GM12878 (cell line): ENCODE measurements around the gene CCDC141. TPM values are rescaled to one million over a fixed set of nuclear protein-coding genes. Genes with fewer than 3 reads are reported as not detected.
A peak's percentile ranks its signal among the peaks of the same experiment; 100 is the strongest.

Source experiments
- ATAC-seq: fragments of 200-7000 bp; cut with Tn5 transposase; 3 replicates; pipeline ENCODE4 v1.9.1; 2020; ENCODE audit warnings: mild to moderate bottlenecking, moderate library complexity
- BruUV-seq: library from RNA; stranded (reverse); fragments of 400-500 nt; replicated peaks from 2 replicates; lab custom pipeline; 2021; lab: Mats Ljungman, UMichigan
- CTCF ChIA-PET: fragments of 300-600 bp; sonication (Branson Sonifier 250); formaldehyde crosslinking; extraction: SDS; loops from one replicate; lab custom pipeline; 2021; ENCODE audit warnings: inconsistent platforms; lab: Yijun Ruan, JAX
- POLR2A ChIA-PET: fragments of 350-600 bp; formaldehyde crosslinking; extraction: SDS; loops from one replicate; lab custom pipeline; 2021; ENCODE audit warnings: inconsistent platforms; lab: Charles Lee
- RAD21 ChIA-PET: fragments of 300-600 bp; sonication (Branson Sonifier 250); formaldehyde crosslinking; loops from one replicate; lab custom pipeline; 2023; ENCODE audit warnings: antibody characterized with exemption; ENCODE audit not compliant: unreplicated experiment; lab: Charles Lee
- SMC1A ChIA-PET: fragments of 300-600 bp; sonication (Branson Sonifier 250); formaldehyde crosslinking; loops from one replicate; lab custom pipeline; 2023; ENCODE audit not compliant: unreplicated experiment, uncharacterized antibody; lab: Charles Lee
- DNase-seq: peaks from one replicate; pipeline ENCODE4 v3.0.0-alpha.2; 2011; ENCODE audit warnings: low read depth, low spot score
- FAIRE-seq: peaks from 3 replicates; lab custom pipeline; 2011; peaks lifted over from hg19 to GRCh38; lab: Jason Lieb, UNC
- H2AFZ ChIP-seq: 2 replicates; pipeline ENCODE4 v1.6.0; 2011; ENCODE audit warnings: low read depth, low read length, control low read depth; ENCODE audit not compliant: control insufficient read depth
- H3K27ac ChIP-seq: 2 replicates; pipeline ENCODE4 v1.5.1; 2011; ENCODE audit warnings: control low read depth; ENCODE audit not compliant: control insufficient read depth, insufficient read depth
- H3K27me3 ChIP-seq, 2 experiments: replicated peaks in 1 of 2; 2 replicates each; pipeline versions ENCODE4 v1.6.0 to v1.6.1; 2011; ENCODE audit warnings: low read length in 1 of 2; ENCODE audit not compliant: control insufficient read depth in 2 of 2, insufficient read depth in 2 of 2
- H3K36me3 ChIP-seq, 2 experiments: 2 replicates each; pipeline ENCODE4 v1.5.1; 2011; ENCODE audit warnings: low read length in 1 of 2; ENCODE audit not compliant: control insufficient read depth in 2 of 2, insufficient read depth in 2 of 2
- H3K4me1 ChIP-seq: 2 replicates; pipeline ENCODE4 v1.6.1; 2011; ENCODE audit warnings: mild to moderate bottlenecking, low read length, moderate library complexity, mixed read lengths; ENCODE audit not compliant: control insufficient read depth, insufficient read depth
- H3K4me2 ChIP-seq: 2 replicates; pipeline ENCODE4 v1.6.0; 2011; ENCODE audit warnings: control low read depth; ENCODE audit not compliant: control insufficient read depth, insufficient read depth
- H3K4me3 ChIP-seq: fragments of 200-600 bp; sonication (generic); 2 replicates; pipeline ENCODE4 v1.5.1; 2016
- H3K79me2 ChIP-seq: 2 replicates; pipeline ENCODE4 v1.6.0; 2011; ENCODE audit warnings: low read length; ENCODE audit not compliant: control insufficient read depth, insufficient read depth
- H3K9ac ChIP-seq: 2 replicates; pipeline ENCODE4 v1.8.0; 2011; ENCODE audit warnings: low read length, control low read depth, mixed read lengths; ENCODE audit not compliant: control insufficient read depth, insufficient read depth
- H3K9me3 ChIP-seq: replicated peaks from 3 replicates; pipeline ENCODE4 v1.5.1; 2011; ENCODE audit warnings: mild to moderate bottlenecking, low read length; ENCODE audit not compliant: control insufficient read depth, insufficient read depth
- H4K20me1 ChIP-seq: 2 replicates; pipeline ENCODE4 v1.6.0; 2011; ENCODE audit not compliant: control insufficient read depth, insufficient read depth
- CBX3 ChIP-seq: fragments of 200-600 bp; sonication (generic); IDR thresholded peaks from 2 replicates; pipeline ENCODE4 v1.6.1; 2016; ENCODE audit warnings: low read depth, borderline replicate concordance
- MTA2 ChIP-seq: fragments of 450-650 bp; IDR thresholded peaks from 2 replicates; pipeline ENCODE4 v1.6.1; 2016; ENCODE audit warnings: low read depth, mild to moderate bottlenecking, moderate library complexity
- SUZ12 ChIP-seq: fragments of 200-600 bp; sonication (generic); IDR thresholded peaks from one replicate; pipeline ENCODE4 v1.6.1; 2018; ENCODE audit warnings: antibody characterized with exemption, mild to moderate bottlenecking; ENCODE audit not compliant: unreplicated experiment
- TARDBP ChIP-seq: IDR thresholded peaks from 2 replicates; pipeline ENCODE4 v1.6.1; 2016; ENCODE audit warnings: borderline replicate concordance
- ZNF274 ChIP-seq: IDR thresholded peaks from one replicate; pipeline ENCODE4 v1.8.0; 2011; ENCODE audit not compliant: insufficient read length, insufficient read depth
- WGBS: methylation state at CpG from one replicate; pipeline ENCODE4 v1.1.6; 2016; ENCODE audit warnings: low lambda C conversion rate; ENCODE audit not compliant: insufficient replicate concordance, insufficient coverage; ENCODE audit errors: missing lambda C conversion rate; 5-methylcytosine and 5-hydroxymethylcytosine counted together
- in situ Hi-C: fragments of 300-500 bp; cut with MboI; formaldehyde crosslinking; loops from 9 replicates; pipeline ENCODE4 v1.14.3; 2018; ENCODE audit warnings: mixed read lengths
- intact Hi-C: fragments of 100-400 bp; cut with micrococcal nuclease; formaldehyde crosslinking; loops from one replicate; pipeline ENCODE4 v1.14.2; 2022; ENCODE audit not compliant: unreplicated experiment
- polyA plus RNA-seq, 11 experiments: library from polyadenylated mRNA; depleted of rRNA in 4 of 11; unstranded in 6 of 11; stranded (reverse) in 5 of 11; fragments of >200 nt; fragmentation: Nextera tagmentation in 4 of 11; fragmentation: Illumina TruSeq in 1 of 11; extraction: Ambion mirVana in 4 of 11; extraction: Trizol in 1 of 11; gene quantifications; 1 replicate in 1 of 11; 2 replicates in 10 of 11; pipeline versions ENCODE4 v1.2.1 to v1.2.3, GENCODE V29; 2011 to 2016; ENCODE audit warnings: inconsistent platforms in 2 of 11, missing spikeins in 2 of 11, low read depth in 1 of 11
- total RNA-seq, 4 experiments: library from RNA; depleted of rRNA in 3 of 4; stranded (reverse); fragments of >200 nt in 3 of 4; fragmentation: Illumina TruSeq in 1 of 4; extraction: Trizol in 1 of 4; gene quantifications; 2 replicates each; pipeline versions ENCODE4 v1.2.1 to v1.2.3, GENCODE V29; 2013 to 2021
- TF ChIP-seq, protein P1 (sequence below): fragments of 450-650 bp; IDR thresholded peaks from 2 replicates; pipeline ENCODE4 v1.6.1; 2017; ENCODE audit warnings: mild to moderate bottlenecking, moderate library complexity
- TF ChIP-seq, protein P2 (sequence below): fragments of 450-650 bp; formaldehyde crosslinking; IDR thresholded peaks from 2 replicates; pipeline ENCODE4 v1.4.0; 2020; ENCODE audit warnings: mild to moderate bottlenecking, moderate library complexity
- TF ChIP-seq, protein P3 (sequence below): IDR thresholded peaks from 2 replicates; pipeline ENCODE4 v1.6.1; 2012; ENCODE audit warnings: improper control_type of control experiment, low read depth, low read length; ENCODE audit not compliant: insufficient replicate concordance

The CCDC141 gene
- total and polyA plus RNA-seq, 10 of the 15 experiments (the other 5 are each of a cell fraction or from before 2014, with no cell fraction given), result 0.84 to 12.5 (median 3.6) TPM

DNA sequence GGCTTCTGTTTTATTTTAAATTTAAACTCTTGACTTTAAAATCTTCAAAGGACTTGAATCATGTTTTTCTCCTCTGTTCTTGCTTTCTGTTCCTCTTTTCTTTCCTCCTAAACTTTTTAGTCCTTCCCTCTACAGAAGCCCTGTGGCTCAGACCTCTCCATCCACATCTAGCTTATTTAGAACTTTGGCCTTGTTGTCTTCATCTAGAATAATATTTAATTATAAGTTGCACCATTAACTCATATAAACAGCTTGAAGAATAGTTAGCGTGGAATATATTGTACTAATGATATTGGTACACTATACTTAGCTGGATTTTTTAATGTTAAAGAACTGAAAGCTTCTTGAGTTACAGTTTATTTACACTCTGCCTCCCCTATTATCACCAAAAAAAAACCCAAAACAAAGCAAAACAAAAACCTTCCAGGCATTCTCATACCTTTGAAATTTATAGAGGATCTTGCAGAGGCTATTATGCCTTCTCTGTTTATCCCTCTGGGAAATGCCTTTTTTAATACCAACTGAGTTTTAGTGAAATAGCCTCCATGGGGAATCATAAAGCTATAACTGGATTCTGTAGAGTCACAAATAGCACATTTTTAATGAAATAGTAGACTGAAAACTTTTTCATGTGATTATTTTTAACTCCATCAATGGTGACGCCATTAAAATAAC is 9.2 kb upstream of the CCDC141 start:
- Histone ChIP-seq H3K4me3 (no peak overlapping the region), H3K36me3 (no peaks in the 10 kb centered on the region), H3K27me3 (no peaks in the 10 kb centered on the region), H3K9ac (no peak overlapping the region), H3K79me2 (no peaks in the 10 kb centered on the region), H3K4me2 (peak overlapping the region; percentile 50; the same call in 1 of the 2 replicates), H3K27ac (peak overlapping the region; percentile 4; the same call in 1 of the 2 replicates), H3K4me1 (peaks cover 9% of the 10 kb centered on the region), H2AFZ (no peak overlapping the region), H3K9me3 (no peaks in the 10 kb centered on the region; the same call in 2 of the 3 replicates), H4K20me1 (no peaks in the 10 kb centered on the region)
- BruUV-seq, result no TSS peak
- POLR2A ChIA-PET, result interaction anchor here (0.7 to 3.9 kb wide), 6 partner anchors 9 to 285 kb away, joined by 3 to 24 read pairs (median 5); partner anchors contain the start of gene CCDC141
- CTCF ChIA-PET, result interaction anchor here (0.5 to 3.0 kb wide), 7 partner anchors 9 to 174 kb away, joined by 3 to 15 read pairs (median 8); partner anchors contain the start of gene CCDC141
- DNase-seq (no peak), ATAC-seq (peak; percentile 94), FAIRE-seq (no peak)
- WGBS, result 56% methylated on average over 2 of the region's 2 CpGs
- SMC1A ChIA-PET, result interaction anchor here (0.5 to 4.4 kb wide), 19 partner anchors 8 to 229 kb away, joined by 3 to 33 read pairs (median 3); partner anchors contain the start of gene CCDC141
- in situ Hi-C loops, result no loop called here
- intact Hi-C loops, result no loop called here
- RAD21 ChIA-PET, result interaction anchor here (0.8 to 2.8 kb wide), 11 partner anchors 9 to 264 kb away, joined by 3 to 23 read pairs (median 5); partner anchors contain the start of gene CCDC141
- TF ChIP-seq, protein P1, sequence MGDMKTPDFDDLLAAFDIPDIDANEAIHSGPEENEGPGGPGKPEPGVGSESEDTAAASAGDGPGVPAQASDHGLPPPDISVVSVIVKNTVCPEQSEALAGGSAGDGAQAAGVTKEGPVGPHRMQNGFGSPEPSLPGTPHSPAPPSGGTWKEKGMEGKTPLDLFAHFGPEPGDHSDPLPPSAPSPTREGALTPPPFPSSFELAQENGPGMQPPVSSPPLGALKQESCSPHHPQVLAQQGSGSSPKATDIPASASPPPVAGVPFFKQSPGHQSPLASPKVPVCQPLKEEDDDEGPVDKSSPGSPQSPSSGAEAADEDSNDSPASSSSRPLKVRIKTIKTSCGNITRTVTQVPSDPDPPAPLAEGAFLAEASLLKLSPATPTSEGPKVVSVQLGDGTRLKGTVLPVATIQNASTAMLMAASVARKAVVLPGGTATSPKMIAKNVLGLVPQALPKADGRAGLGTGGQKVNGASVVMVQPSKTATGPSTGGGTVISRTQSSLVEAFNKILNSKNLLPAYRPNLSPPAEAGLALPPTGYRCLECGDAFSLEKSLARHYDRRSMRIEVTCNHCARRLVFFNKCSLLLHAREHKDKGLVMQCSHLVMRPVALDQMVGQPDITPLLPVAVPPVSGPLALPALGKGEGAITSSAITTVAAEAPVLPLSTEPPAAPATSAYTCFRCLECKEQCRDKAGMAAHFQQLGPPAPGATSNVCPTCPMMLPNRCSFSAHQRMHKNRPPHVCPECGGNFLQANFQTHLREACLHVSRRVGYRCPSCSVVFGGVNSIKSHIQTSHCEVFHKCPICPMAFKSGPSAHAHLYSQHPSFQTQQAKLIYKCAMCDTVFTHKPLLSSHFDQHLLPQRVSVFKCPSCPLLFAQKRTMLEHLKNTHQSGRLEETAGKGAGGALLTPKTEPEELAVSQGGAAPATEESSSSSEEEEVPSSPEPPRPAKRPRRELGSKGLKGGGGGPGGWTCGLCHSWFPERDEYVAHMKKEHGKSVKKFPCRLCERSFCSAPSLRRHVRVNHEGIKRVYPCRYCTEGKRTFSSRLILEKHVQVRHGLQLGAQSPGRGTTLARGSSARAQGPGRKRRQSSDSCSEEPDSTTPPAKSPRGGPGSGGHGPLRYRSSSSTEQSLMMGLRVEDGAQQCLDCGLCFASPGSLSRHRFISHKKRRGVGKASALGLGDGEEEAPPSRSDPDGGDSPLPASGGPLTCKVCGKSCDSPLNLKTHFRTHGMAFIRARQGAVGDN, result 0 out of 2 replicates have a peak, but pooled peaks have one; percentile 9
- TF ChIP-seq MTA2 (0 out of 2 replicates have a peak, but pooled peaks have one; percentile 52), ZNF274 (no peak), SUZ12 (no peak), CBX3 (no peak), TARDBP (no peak)
- TF ChIP-seq, protein P2, sequence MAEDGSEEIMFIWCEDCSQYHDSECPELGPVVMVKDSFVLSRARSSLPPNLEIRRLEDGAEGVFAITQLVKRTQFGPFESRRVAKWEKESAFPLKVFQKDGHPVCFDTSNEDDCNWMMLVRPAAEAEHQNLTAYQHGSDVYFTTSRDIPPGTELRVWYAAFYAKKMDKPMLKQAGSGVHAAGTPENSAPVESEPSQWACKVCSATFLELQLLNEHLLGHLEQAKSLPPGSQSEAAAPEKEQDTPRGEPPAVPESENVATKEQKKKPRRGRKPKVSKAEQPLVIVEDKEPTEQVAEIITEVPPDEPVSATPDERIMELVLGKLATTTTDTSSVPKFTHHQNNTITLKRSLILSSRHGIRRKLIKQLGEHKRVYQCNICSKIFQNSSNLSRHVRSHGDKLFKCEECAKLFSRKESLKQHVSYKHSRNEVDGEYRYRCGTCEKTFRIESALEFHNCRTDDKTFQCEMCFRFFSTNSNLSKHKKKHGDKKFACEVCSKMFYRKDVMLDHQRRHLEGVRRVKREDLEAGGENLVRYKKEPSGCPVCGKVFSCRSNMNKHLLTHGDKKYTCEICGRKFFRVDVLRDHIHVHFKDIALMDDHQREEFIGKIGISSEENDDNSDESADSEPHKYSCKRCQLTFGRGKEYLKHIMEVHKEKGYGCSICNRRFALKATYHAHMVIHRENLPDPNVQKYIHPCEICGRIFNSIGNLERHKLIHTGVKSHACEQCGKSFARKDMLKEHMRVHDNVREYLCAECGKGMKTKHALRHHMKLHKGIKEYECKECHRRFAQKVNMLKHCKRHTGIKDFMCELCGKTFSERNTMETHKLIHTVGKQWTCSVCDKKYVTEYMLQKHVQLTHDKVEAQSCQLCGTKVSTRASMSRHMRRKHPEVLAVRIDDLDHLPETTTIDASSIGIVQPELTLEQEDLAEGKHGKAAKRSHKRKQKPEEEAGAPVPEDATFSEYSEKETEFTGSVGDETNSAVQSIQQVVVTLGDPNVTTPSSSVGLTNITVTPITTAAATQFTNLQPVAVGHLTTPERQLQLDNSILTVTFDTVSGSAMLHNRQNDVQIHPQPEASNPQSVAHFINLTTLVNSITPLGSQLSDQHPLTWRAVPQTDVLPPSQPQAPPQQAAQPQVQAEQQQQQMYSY (CRISPR knock-in tag), result no peak
- TF ChIP-seq, protein P3, sequence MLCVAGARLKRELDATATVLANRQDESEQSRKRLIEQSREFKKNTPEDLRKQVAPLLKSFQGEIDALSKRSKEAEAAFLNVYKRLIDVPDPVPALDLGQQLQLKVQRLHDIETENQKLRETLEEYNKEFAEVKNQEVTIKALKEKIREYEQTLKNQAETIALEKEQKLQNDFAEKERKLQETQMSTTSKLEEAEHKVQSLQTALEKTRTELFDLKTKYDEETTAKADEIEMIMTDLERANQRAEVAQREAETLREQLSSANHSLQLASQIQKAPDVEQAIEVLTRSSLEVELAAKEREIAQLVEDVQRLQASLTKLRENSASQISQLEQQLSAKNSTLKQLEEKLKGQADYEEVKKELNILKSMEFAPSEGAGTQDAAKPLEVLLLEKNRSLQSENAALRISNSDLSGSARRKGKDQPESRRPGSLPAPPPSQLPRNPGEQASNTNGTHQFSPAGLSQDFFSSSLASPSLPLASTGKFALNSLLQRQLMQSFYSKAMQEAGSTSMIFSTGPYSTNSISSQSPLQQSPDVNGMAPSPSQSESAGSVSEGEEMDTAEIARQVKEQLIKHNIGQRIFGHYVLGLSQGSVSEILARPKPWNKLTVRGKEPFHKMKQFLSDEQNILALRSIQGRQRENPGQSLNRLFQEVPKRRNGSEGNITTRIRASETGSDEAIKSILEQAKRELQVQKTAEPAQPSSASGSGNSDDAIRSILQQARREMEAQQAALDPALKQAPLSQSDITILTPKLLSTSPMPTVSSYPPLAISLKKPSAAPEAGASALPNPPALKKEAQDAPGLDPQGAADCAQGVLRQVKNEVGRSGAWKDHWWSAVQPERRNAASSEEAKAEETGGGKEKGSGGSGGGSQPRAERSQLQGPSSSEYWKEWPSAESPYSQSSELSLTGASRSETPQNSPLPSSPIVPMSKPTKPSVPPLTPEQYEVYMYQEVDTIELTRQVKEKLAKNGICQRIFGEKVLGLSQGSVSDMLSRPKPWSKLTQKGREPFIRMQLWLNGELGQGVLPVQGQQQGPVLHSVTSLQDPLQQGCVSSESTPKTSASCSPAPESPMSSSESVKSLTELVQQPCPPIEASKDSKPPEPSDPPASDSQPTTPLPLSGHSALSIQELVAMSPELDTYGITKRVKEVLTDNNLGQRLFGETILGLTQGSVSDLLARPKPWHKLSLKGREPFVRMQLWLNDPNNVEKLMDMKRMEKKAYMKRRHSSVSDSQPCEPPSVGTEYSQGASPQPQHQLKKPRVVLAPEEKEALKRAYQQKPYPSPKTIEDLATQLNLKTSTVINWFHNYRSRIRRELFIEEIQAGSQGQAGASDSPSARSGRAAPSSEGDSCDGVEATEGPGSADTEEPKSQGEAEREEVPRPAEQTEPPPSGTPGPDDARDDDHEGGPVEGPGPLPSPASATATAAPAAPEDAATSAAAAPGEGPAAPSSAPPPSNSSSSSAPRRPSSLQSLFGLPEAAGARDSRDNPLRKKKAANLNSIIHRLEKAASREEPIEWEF, result no peak
